LHCN-M2 (cell line): Measurements from ENCODE around the gene EP400. TPM values are rescaled to one million over a fixed set of nuclear protein-coding genes. Genes with fewer than 3 reads are reported as not detected.

Experiments used
- DNase-seq: peaks from one replicate; pipeline ENCODE4 v3.0.0-alpha.2; 2012; ENCODE audit warnings: low read depth
- total RNA-seq: library from RNA; depleted of rRNA; stranded (reverse); fragments of >200 nt; gene quantifications from 2 replicates; pipeline ENCODE4 v1.2.3, GENCODE V29; 2014; rRNA removed

Gene EP400
- total RNA-seq, 1 experiment from 2014 or later: 10.4 TPM

GRCh38 chr12:132116709-132117557 lies 167.2 kb downstream of the EP400 start:
- DNase-seq: no peak

DNA sequence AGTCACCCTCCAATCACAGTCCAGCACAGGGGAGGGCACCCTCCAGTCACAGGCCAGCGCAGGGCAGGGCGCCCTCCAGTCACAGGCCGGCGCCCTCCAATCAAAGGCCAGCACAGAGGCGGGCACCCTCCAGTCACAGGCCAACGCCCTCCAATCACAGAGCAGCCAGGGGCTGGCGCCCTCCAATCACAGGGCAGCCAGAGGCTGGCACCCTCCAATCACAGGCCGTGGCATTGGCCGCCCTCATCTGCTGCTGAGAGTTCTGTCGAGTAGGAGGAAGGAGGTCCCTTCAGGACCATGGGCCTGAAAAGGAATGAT lies 167.8 kb downstream of the EP400 start:
- no peak for DNase-seq

DNA sequence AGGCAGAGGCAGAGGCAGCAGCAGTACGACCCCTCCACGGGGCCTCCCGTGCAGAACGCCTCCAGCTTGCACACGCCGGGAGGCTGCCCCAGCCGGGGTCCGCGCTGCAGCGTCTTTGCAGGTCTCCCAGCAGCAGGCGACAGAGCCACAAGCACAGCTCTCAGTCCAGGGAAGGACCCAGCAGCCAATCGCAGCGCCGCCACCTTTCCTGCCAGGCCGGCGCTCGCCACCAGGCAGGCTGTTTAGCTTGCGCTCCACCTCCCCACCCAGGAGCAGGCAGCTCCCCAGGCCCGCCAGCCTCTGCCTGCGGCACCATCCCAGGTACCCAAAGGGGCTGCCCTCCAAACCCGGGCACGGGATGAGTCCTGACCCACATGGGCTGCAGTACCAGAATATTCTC lies 169.1 kb downstream of the EP400 start:
- DNase-seq: no peak

GRCh38 chr12:132121283-132121682 lies 171.5 kb downstream of the EP400 start:
- DNase-seq: no peak

DNA sequence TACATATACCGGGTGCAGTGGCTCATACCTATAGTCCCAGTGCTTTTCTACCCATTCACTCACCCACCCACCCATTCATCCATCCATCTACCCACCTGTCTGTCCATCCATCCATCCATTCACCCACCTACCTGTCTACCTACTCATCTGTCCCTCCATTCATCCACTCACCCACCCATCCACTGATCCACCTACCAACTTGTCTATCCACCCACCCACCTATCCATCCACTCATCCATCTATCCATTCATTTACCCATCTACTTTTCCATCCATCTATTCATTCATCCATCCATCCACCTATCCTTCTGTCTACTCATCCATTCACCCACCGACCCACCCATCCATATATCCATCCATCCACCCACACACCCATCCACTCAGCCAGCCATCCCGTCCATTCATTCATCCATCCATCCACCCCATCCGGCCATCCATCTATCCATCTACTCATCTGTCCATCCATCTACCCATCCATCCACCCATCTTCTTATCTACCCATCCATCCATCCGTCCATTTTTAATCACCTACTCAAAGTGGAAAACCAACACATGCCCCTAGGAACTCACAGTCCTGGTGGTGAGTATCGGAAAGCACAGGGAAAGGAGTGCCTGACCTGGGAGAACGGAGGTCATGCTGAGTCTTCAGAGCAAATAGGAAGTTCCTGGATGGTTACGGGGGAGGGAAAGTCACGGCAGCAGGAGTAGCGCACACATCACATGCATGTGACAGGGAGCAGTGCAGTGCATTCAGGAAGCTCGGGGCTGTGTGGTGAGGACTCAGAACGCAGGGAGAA lies 174.4 kb downstream of the EP400 start:
- no peak for DNase-seq

- no peak for DNase-seq
Observed at GRCh38 chr12:132124766-132125425, 175.2 kb downstream of the EP400 start.

- no peak for DNase-seq
Observed at GRCh38 chr12:132125736-132126135, 176.0 kb downstream of the EP400 start.

DNA sequence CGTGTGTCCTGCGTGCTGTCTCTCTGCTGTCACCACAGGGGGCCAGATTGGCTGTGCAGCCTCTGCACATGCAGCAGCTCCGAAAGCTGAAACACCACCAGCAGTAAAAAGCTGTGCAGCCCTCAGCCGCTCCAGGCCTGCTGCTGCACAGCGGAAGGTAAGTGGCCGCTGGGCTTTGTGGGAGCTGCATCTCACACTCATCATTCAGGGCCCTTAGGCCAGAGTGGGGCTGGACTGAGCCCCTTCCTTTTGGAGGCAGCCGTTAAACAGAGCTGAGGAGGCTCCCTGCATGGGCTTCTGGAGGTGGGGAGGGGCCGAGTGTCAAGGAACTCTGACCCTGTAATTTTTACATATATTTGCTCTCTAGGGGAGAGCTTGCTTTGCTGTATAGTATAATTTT lies 177.3 kb downstream of the EP400 start:
- DNase-seq: no peak

GRCh38 chr12:132129007-132129406 lies 179.3 kb downstream of the EP400 start:
- DNase-seq: no peak

GRCh38 chr12:132130690-132131089 lies 180.9 kb downstream of the EP400 start:
- DNase-seq: no peak

Other genes with a start within 250 kb of the EP400 start
- 20.0 and 27.4 TPM in 2 replicates for gene SFSWAP, start 238.9 kb upstream of the EP400 start, total RNA-seq
- 33.1 and 41.7 TPM in 2 replicates for gene MMP17, start 121.5 kb upstream of the EP400 start, total RNA-seq
- 6.6 and 6.8 TPM in 2 replicates for gene ULK1, start 55.3 kb upstream of the EP400 start, total RNA-seq
- gene PUS1, start 20.7 kb upstream of the EP400 start, total RNA-seq: 13.3 and 17.7 TPM in 2 replicates
- gene DDX51, start 194.4 kb downstream of the EP400 start, total RNA-seq: 5.6 and 7.5 TPM in 2 replicates
- gene NOC4L, start 194.5 kb downstream of the EP400 start, total RNA-seq: 22.8 and 25.5 TPM in 2 replicates